Activated T-cell treated with anti-CD3 and anti-CD28 coated beads for 24 hours (primary cell): Measurements from ENCODE around the gene B4GALT3.

Experiments
- DNase-seq: peaks from one replicate; pipeline ENCODE4 v3.0.0-alpha.2; 2020; ENCODE audit warnings: low read depth

The B4GALT3 gene

DNA sequence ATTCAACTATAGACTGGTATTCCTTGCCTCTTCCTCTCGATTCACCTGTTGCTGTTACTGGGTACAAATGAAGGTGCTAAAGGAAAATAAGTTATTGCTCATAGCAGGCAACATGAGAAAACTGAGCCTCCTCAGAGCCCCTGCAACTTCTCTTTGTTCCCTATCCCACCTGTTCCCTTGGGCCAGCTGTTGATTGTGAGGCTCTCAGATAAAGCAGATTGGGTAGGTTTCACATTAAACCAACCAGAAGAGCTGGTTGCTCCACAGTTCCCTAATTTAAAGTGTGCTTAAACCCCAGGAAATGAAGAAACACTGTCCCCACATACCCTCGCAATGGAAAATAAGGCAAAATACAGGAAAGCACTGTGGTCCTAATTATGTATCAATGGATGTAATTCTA is 49.7 kb downstream of the B4GALT3 start:
- DNase-seq: no peak

DNA sequence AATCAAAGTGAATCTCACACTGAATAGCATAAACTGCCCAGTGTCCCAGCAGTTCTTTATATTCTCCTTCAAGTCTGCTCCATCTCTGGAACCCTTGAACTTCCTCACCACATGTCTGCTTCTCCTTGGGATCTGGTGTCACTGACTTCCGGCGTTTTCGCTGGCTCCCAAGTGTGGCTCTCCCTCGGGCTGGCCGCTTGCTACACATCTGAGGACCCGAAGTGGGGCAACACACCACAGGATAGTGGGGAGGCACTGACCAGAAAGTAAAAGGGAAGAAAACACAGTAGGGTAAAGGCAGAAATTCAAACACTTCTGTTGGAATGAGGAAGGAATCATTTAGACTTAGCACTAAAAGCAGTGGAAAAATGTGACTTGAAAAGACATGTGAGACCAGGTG is 54.3 kb downstream of the B4GALT3 start:
- no peak for DNase-seq

DNA sequence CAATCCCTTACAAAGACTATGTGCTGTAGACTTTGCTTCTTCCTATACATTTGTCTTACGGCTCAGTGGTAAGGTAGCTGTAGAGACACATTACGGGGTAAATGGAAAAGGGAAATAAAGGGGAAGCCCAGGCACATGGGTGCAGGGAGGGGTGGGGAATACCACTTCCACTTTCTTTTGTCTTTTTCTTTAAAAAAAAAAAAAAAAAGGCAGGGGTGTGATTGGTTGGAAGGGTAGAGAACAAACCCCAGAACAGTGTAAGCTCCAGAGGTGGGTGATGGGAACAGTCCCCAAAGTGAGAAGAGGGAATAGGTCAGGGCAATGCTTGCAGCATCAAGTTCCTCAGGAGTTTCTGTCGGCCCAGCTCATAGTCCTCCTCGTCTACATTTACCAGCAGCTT is 55.5 kb downstream of the B4GALT3 start:
- DNase-seq: no peak
